ENCODE measurements around the gene CACNG6.

Gene CACNG6

DNA sequence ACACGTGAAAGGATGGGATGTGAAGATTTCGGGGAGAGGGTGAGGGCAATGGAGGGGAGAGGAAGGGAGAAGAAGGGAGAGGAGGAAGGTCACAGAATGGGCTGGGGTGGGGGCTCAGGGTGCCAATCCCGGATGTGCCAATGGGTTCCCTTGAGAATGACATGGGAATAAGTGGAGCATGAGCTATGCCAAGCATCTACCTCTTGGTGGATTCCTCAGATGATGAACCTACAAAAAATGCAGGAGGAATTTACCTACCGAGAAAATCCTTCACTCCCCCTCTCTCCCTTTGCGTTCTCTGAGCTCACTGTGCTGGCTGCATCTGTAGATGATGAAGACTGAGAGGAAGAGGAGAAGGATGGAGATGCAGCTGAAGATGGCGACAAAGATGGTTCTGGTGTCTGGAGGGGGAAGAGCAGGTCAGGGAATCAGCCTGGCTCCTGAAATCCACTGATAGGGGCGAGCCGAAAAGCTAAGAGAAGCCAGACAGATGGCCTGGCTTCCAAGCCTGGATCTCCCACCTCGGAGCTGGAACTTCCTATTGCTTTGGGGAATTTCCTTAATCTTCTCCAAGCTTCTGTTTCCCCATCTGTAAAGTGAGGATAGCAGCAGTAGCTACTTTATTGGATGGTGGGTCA lies 50.7 kb downstream of the CACNG6 start:
- ATAC-seq (no peak), DNase-seq (ENCODE audit: low spot score in 2 of 2) (no peak)
- Mint-ChIP-seq H3K27ac (no peak overlapping the region), H3K9me3 (no peaks in the 10 kb centered on the region), H3K4me1 (no peaks in the 10 kb centered on the region), H3K36me3 (no peaks in the 10 kb centered on the region), H3K4me3 (no peak overlapping the region)

GRCh38 chr19:54042989-54043388 lies 51.6 kb downstream of the CACNG6 start:
- DNase-seq (ENCODE audit: low spot score in 2 of 2) (no peak), ATAC-seq (no peak)
- Mint-ChIP-seq H3K4me1 (no peaks in the 10 kb centered on the region), H3K4me3 (no peak overlapping the region), H3K36me3 (no peaks in the 10 kb centered on the region), H3K9me3 (no peaks in the 10 kb centered on the region), H3K27ac (no peak overlapping the region)

- H3K4me3 Mint-ChIP-seq: no peak overlapping the region
- H3K36me3 Mint-ChIP-seq: no peaks in the 10 kb centered on the region
- H3K9me3 Mint-ChIP-seq: no peaks in the 10 kb centered on the region
- ATAC-seq (no peak), DNase-seq (ENCODE audit: low spot score in 2 of 2) (no peak)
- H3K4me1 Mint-ChIP-seq: no peaks in the 10 kb centered on the region
- H3K27ac Mint-ChIP-seq: no peak overlapping the region
Observed at GRCh38 chr19:54045771-54046170, 54.3 kb downstream of the CACNG6 start.

DNA sequence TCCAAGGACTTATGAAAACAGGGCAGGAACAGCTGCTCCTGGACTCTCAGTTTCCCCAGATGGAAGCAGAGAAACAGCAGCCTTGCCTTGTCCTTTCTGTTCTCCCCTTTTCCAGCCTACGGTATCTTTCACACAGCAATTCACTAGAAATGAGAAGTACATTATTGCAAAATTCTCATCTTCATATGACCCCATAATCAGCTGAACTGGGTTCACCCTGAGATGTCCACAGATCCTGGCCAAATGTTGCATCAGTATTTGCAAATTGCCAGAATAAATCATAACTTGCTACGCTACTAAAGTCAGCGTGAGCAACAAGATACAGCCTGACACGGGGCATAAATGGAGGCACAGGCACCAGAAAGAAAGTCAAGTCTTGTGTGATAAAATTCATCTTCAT lies 56.2 kb downstream of the CACNG6 start:
- ATAC-seq (no peak), DNase-seq (ENCODE audit: low spot score in 2 of 2) (no peak)
- no peaks in the 10 kb centered on the region for H3K9me3 Mint-ChIP-seq
- no peaks in the 10 kb centered on the region for H3K4me1 Mint-ChIP-seq
- no peak overlapping the region for H3K4me3 Mint-ChIP-seq
- no peaks in the 10 kb centered on the region for H3K36me3 Mint-ChIP-seq
- no peak overlapping the region for H3K27ac Mint-ChIP-seq

Data from stimulated activated effector memory CD8-positive, alpha-beta T cell treated with anti-CD3 and anti-CD28 coated beads, Interleukin-12 subunit alpha, Interleukin-12 subunit beta, amount 100 ng/mL, for 72 hours (primary cell).